ENCODE measurements around the gene H2BK1. TPM values are rescaled to one million over a fixed set of nuclear protein-coding genes. Genes with fewer than 3 reads are reported as not detected.

H2BK1 gene
- total RNA-seq, 1 experiment from 2014 or later, result not detected

DNA sequence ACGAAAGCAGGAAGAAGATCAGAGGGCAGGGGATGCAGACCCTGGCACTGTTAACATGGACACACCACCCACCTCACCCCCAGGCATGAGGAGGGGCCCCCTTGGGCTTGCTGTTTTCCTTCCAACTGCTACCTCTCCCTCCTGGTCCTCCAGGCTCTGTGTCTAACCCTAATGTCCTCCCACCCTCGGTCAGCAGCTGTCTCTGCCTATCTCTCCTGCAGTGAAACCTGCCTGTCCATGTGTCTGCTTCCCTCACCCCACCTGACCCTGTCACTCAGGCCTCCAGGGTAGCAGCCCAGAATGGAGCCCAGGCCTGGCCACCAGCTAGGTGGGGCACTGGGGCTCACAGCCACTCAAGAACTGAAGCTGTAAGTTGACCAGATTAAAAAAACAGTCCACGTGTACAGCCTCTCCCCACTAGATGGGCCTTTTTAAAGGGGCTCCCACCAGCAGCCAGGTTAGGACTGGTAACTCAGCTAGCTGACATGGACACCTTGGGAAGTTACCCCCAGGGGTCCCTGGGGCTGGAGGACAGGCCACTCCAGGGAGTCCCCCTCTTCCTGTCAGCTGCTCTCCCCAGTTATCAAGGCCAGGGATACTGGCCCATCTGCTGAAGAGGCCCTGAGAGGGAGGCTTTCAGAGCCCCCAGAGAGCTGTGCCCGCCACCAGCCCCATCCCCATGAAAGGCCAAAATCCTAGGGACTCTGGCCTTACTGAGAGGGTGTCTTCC lies 36.7 kb upstream of the H2BK1 start:
- no peak for DNase-seq
- intact Hi-C loops (cut with micrococcal nuclease; ENCODE audit: unreplicated experiment), result no loop called here
- H3K4me3 ChIP-seq, result no peak overlapping the region
- H3K36me3 ChIP-seq (ENCODE audit: low read depth), result no peaks in the 10 kb centered on the region
- no peak for TF ChIP-seq CTCF (conservative IDR thresholded peaks at IDR 0.05)
- no peak for TF ChIP-seq EZH2 (IDR thresholded peaks at IDR 0.05; ENCODE audit: low read depth)
- peaks cover 16% of the 10 kb centered on the region for H3F3A ChIP-seq (ENCODE audit: insufficient read depth, low read depth)
- H2AFZ ChIP-seq, result no peak overlapping the region
- H3K9me2 ChIP-seq (ENCODE audit: insufficient read depth), result no peaks in the 10 kb centered on the region
- H3K27me3 ChIP-seq (ENCODE audit: insufficient read depth, low read depth), result peaks cover 43% of the 10 kb centered on the region
- ChIA-PET CTCF (no interaction called here), POLR2A (ENCODE audit: unreplicated experiment) (interaction anchor here (0.6 kb wide), 1 partner anchor 299 kb away, joined by 6 read pairs; no protein-coding TSS in a partner anchor)
- no peak overlapping the region for H3K4me2 ChIP-seq
- H3K4me1 ChIP-seq (replicated peaks; ENCODE audit: insufficient read depth), result no peaks in the 10 kb centered on the region; the same call in 1 of the 2 replicates
- H3K79me2 ChIP-seq (ENCODE audit: low read depth), result no peaks in the 10 kb centered on the region
- H4K20me1 ChIP-seq (ENCODE audit: insufficient read depth), result 0 out of 2 replicates have a peak, but pooled peaks cover 3% of the 10 kb centered on the region
- H3K27ac ChIP-seq, result no peak overlapping the region
- no TSS peak for BruUV-seq (replicated peaks)
- no peaks in the 10 kb centered on the region for H3K9me3 ChIP-seq (ENCODE audit: insufficient read depth, low read depth)

- Histone ChIP-seq H3F3A (ENCODE audit: insufficient read depth, low read depth) (peaks cover 16% of the 10 kb centered on the region), H3K9me2 (ENCODE audit: insufficient read depth) (no peaks in the 10 kb centered on the region), H3K36me3 (ENCODE audit: low read depth) (no peaks in the 10 kb centered on the region), H4K20me1 (ENCODE audit: insufficient read depth) (0 out of 2 replicates have a peak, but pooled peaks cover 3% of the 10 kb centered on the region), H3K4me2 (no peak overlapping the region), H3K4me3 (no peak overlapping the region), H3K27me3 (ENCODE audit: insufficient read depth, low read depth) (peaks cover 40% of the 10 kb centered on the region), H3K27ac (no peak overlapping the region), H2AFZ (no peak overlapping the region), H3K9me3 (ENCODE audit: insufficient read depth, low read depth) (no peaks in the 10 kb centered on the region), H3K79me2 (ENCODE audit: low read depth) (no peaks in the 10 kb centered on the region), H3K4me1 (replicated peaks; ENCODE audit: insufficient read depth) (no peaks in the 10 kb centered on the region; the same call in 1 of the 2 replicates)
- intact Hi-C loops (cut with micrococcal nuclease; ENCODE audit: unreplicated experiment), result no loop called here
- ChIA-PET POLR2A (ENCODE audit: unreplicated experiment) (no interaction called here), CTCF (no interaction called here)
- BruUV-seq (replicated peaks), result no TSS peak
- DNase-seq, result no peak
- no peak for TF ChIP-seq CTCF (conservative IDR thresholded peaks at IDR 0.05)
- TF ChIP-seq EZH2 (IDR thresholded peaks at IDR 0.05; ENCODE audit: low read depth), result no peak
These were observed 36.0 kb upstream of the H2BK1 start for GRCh38 chr7:151246102-151246850.

GRCh38 chr7:151245360-151246101 lies 35.2 kb upstream of the H2BK1 start:
- Histone ChIP-seq H3K9me2 (ENCODE audit: insufficient read depth) (no peaks in the 10 kb centered on the region), H3K27ac (no peak overlapping the region), H3K36me3 (ENCODE audit: low read depth) (no peaks in the 10 kb centered on the region), H3K27me3 (ENCODE audit: insufficient read depth, low read depth) (peaks cover 33% of the 10 kb centered on the region), H3K9me3 (ENCODE audit: insufficient read depth, low read depth) (no peaks in the 10 kb centered on the region), H3K79me2 (ENCODE audit: low read depth) (no peaks in the 10 kb centered on the region), H3K4me1 (replicated peaks; ENCODE audit: insufficient read depth) (no peaks in the 10 kb centered on the region; the same call in 1 of the 2 replicates), H3K4me2 (no peak overlapping the region), H3K4me3 (no peak overlapping the region), H4K20me1 (ENCODE audit: insufficient read depth) (0 out of 2 replicates have a peak, but pooled peaks cover 3% of the 10 kb centered on the region), H2AFZ (no peak overlapping the region), H3F3A (ENCODE audit: insufficient read depth, low read depth) (peaks cover 16% of the 10 kb centered on the region)
- DNase-seq, result no peak
- intact Hi-C loops (cut with micrococcal nuclease; ENCODE audit: unreplicated experiment), result no loop called here
- no TSS peak for BruUV-seq (replicated peaks)
- peak; percentile 47 for TF ChIP-seq CTCF (conservative IDR thresholded peaks at IDR 0.05)
- no peak for TF ChIP-seq EZH2 (IDR thresholded peaks at IDR 0.05; ENCODE audit: low read depth)
- ChIA-PET CTCF (no interaction called here), POLR2A (ENCODE audit: unreplicated experiment) (no interaction called here)
